GM10266 (cell line): ENCODE results near the gene CENPC.

Source experiments
- DNase-seq: peaks from one replicate; pipeline ENCODE4 v3.0.0; 2012; ENCODE audit errors: extremely low spot score
- TF ChIP-seq, protein P1 (sequence below): IDR thresholded peaks from 2 replicates; pipeline ENCODE4 v1.5.1; 2012; ENCODE audit warnings: mild to moderate bottlenecking, low read depth; ENCODE audit not compliant: control insufficient read depth, insufficient read depth; ENCODE audit errors: missing control alignments

Gene CENPC

DNA sequence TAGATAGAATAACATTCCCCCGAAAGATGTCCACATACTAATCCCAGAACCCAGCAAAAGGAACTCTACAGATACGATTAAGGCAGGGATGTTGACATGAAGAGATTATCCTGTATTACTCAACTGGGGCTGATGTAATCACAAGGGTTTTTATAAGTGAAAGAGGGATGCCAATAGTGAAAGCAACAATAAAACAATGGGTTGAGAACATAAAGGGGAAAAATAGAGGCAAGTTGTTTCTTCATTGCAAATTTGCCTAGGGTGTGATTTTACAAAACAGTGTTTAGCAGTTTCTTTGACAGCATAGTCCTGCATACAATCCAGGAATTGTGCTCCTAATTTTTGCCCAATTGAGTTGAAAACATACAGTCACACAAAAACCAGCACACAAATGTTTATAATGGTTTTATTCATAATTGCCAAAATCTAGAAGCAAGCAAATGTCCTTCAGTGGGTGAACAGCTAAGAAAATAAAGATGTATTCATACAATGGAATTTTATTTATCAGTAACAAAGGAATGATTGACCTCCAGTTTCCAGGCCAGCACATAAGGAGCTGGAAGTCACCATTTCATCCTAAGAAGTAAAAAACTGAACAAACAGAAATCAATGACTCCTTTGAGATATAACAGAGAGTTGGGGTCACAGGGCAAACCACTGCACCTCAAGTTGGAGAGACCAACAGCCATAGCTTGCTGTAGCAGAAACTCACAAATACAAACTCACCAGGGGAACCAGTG, 107.2 kb downstream of the CENPC start:
- TF ChIP-seq, protein P1, sequence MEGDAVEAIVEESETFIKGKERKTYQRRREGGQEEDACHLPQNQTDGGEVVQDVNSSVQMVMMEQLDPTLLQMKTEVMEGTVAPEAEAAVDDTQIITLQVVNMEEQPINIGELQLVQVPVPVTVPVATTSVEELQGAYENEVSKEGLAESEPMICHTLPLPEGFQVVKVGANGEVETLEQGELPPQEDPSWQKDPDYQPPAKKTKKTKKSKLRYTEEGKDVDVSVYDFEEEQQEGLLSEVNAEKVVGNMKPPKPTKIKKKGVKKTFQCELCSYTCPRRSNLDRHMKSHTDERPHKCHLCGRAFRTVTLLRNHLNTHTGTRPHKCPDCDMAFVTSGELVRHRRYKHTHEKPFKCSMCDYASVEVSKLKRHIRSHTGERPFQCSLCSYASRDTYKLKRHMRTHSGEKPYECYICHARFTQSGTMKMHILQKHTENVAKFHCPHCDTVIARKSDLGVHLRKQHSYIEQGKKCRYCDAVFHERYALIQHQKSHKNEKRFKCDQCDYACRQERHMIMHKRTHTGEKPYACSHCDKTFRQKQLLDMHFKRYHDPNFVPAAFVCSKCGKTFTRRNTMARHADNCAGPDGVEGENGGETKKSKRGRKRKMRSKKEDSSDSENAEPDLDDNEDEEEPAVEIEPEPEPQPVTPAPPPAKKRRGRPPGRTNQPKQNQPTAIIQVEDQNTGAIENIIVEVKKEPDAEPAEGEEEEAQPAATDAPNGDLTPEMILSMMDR: no peak
- no peak for DNase-seq

DNA sequence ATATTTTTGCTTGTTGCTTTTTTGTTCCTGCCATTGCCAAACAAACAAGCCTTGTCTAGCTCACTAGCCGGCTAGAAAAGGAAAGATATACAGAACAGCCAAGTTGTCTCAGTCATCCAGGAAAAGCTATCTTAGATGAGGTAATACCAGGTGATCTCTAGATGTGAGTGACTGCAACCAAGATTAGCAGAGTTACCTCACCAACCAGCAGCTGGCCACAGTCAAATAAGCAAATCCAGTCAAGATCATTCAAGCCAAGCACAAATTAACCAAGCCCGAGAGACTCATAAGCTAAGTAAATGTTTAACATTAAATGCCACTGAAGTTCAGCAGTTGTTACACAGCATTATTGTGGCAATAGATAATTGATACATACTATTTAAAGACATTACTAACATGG, 108.6 kb downstream of the CENPC start:
- no peak for DNase-seq
- TF ChIP-seq, protein P1: no peak

DNA sequence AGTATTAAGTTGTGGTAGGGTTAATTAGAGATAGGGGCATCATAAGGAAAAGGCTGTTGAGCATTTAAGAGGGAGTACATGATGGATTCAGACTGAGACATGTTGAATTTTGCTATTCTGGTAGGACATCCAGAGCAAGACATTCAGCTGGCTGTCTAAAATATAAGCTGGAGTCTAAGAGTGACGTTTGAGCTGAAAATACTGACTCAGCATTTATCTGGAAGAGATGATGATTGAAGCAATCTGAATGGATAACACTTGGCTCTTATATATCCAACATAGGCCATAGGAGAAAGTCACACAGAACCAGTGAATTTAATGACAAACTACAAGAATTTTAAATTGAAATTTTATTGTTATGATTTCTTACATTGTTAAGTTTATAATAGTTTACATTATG, 114.3 kb downstream of the CENPC start:
- TF ChIP-seq, protein P1: no peak
- DNase-seq: no peak

DNA sequence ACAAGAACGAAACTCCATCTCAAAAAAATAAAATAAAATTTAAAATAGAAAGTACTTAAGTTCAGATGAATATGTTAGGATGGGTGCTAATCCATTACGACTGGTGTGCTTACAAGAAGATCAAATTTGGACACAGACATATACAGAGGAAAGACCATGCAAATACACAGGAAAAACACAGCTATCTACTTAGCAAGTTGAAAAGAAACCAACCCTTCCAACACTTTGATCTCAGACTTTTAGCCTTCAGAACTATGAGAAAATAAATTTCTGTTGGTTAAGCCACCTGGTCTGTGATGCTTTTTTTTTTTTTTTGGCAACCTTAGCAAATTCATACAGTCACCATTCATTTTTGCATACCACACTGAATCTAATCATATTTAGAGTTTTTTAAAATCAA, 116.5 kb downstream of the CENPC start:
- TF ChIP-seq, protein P1: no peak
- no peak for DNase-seq
